GM19455 (cell line): ENCODE results near the gene ZG16.
"Not testable (repeated sequence)": the region's sequence is repeated elsewhere in the genome, so short reads cannot be mapped to it uniquely, and the experiment has no call there.

ENCODE experiments used
- ATAC-seq: cut with Tn5 transposase; IDR thresholded peaks from one replicate; pipeline ENCODE4 v1.9.1; 2021; ENCODE audit not compliant: unreplicated experiment

ZG16 gene

DNA sequence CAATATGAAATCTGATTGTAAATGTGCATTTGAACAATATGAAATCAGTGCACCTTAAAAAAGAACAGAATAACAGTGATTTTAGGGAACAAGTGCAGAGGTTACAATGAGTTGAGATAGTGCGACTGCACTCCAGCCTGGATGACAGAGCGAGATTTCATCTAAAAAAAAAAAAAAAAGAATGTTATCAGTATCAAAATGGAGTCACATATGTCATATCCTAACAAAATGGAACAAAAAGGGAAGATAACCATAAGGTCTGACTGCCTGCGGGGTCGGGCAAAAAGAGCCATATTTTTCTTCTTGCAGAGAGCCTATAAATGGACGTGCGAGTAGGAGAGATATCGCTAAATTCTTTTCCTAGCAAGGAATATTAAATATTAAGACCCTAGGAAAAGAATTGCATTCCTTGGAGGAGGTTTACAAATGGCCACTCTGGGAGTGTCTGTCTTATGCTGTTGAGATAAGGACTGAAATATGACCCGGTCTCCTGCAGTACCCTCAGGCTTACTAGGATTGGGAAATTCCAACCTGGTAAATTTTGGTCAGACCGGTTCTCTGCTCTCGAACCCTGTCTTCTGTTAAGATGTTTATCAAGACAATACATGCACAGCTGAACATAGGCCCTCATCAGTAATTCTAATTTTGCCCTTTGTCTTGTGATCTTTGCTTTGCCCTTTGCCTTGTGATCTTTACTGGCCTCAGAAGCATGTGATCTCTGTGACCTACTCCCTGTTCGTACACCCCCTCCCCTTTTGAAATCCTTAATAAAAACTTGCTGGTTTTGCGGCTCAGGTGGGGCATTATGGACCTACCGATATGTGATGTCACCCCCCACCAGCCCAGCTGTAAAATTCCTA lies 5.3 kb downstream of the ZG16 start:
- not testable (repeated sequence) for ATAC-seq

DNA sequence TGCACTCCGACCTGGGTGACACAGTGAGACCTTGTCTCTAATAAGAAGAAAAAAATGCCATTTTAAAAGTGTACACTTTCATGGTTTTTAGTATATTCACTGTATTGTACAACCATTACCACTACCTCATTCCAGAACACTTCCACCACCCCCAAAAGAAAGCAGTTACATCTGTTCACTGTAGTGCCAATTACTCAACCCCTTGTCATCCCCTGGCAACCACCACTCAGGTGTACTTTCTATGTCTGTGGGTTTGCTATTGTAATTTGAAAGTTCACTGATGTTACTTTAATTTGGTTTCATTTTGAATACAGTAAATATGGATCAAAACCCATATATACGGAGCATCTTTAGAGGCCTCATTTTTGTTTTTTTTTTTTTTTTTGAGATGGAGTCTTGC lies 6.1 kb downstream of the ZG16 start:
- no peak for ATAC-seq

DNA sequence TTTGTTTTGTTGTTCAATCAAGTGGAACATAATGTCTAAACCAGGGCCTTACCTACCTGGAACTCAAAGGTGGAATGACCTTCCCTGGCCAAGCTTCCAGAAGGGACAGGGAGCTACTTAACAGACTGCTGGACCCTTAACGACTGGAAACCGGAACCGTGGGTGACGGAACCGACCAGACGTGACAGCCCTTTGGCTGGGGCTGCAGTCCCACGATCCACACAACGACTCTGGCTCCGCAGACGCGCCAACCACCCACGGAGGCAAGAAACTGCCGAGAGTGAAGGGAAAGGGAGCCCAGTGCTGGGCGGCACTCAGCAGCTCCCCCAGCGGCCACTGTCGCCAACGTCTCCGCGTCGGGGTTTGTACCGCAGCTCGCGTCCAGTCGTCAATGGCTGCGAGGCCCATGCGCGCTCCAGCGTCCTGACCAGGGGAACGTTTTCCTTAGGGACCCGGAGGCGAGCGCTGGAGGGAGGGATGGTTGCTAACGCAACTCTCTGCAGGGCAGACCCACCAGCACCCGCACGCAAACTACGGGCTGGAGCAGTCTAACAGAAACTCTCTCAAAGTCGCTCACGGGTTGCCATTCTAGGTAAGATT lies 6.9 kb downstream of the ZG16 start:
- ATAC-seq = no peak

DNA sequence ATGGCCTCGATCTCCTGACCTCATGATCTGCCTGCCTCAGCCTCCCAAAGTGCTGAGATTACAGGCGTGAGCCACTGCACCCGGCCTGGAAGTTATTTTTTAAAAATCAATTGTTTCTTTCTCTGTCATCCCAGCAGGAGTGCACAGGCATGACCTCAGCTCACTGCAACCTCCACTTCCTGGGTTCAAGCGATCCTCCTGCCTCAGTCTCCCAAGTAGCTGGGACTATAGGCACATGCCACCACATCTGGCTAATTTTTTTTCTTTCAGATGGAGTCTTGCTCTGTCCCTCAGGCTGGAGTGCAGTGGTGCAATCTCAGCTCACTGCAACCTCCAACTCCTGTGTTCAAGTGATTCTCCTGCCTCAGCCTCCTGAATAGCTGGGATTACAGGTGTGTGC lies 9.1 kb downstream of the ZG16 start:
- ATAC-seq = not testable (repeated sequence)

DNA sequence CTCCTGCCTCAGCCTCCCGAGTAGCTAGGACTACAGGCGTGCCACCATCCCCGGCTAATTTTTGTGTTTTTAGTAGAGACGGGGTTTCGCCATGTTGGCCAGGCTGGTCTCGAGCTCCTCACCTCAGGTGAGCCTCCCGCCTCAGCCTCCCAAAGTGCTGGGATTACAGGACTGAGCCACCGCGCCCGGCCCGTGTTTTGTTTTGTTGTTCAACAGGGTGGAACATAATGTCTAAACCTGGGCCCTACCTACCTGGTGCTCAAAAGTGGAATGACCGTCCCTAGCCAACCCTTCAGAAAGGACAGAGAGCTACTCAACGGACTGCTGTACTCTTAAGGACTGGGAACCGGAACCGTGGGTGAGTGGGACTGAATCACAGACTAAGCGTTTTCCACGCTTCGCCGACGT lies 11.7 kb downstream of the ZG16 start:
- no peak for ATAC-seq

DNA sequence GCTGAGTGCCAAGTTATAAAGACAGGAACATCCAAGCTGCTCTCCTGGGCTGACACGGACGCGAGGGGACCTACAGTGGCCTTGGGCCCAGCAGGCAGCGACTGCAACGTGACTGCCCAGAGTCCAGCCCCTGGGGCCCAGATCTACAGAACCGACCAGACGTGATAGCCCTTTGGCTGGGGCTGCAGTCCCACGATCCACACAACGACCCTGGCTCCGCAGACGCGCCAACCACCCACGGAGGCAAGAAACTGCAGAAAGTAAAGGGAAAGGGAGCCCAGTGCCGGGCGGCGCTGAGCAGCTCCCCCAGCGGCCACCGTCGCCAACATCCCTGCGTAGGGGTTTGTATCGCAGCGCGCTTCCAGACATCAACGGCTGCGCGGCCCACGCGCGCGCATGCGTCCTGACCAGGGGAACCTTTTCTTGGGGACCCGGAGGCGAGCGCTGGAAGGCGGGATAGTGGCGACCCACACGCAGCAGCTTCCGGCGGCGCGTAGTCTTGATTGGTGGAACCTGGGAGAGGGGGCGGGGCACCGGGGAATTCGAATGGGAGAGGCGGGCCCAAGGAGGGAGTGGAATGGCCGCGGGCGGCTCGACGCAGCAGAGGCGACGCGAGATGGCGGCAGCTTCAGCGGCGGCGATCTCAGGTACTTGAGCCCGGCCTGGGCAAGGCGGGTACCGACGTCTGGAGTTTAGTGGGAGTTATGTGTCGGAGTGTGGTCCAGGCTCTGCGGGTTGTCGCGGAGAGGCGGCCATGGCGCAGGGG lies 12.3 kb downstream of the ZG16 start, which contains the start of gene KIF22:
Gene KIF22, plus strand, starts transcription at position 569 of the 766 bp plus-strand sequence. Its CDS starts 9 bp downstream, at position 578.
- peak; percentile 89 for ATAC-seq

DNA sequence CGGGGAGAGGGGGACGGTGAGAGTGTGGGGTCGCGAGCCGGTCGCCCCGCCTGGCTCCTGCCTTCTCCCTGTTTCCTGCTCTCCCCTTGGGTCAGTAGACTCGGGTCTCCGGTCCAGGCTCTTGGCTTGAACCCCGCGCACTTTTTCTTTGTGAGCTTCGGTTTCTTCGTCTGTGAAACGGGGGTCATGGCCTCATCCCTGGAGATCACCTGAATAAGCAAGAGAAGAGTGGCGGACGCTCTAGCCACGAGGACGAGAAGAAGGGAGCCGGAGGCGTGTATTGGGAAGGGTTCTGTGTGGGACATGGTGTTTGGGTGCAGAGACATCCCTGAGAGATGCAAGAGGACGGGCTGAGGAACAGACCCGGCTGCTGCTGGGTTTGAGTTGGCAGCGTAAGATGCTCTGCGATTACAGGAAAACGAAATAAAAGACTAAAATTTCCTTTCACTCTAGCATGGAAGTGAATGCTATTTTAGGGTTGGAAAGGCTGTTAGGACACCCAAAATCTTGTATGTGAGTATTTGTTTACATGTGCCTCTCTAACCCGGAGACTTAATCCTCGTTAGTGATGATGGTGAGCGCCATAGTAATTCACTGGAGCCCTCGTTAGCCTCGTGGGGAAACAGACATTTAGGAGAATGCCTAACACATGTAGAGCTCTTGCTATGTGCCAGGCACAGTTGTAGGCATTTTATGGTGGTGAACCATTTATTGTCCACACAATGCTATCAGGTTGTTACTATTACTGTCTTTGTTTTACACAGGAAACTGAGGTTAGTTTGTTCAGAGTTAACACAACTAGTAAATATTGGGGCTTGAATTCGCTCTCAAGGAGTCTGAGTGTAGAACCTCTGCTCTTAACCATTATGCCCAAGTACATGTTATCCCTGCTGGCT lies 13.1 kb downstream of the ZG16 start:
- ATAC-seq = no peak

DNA sequence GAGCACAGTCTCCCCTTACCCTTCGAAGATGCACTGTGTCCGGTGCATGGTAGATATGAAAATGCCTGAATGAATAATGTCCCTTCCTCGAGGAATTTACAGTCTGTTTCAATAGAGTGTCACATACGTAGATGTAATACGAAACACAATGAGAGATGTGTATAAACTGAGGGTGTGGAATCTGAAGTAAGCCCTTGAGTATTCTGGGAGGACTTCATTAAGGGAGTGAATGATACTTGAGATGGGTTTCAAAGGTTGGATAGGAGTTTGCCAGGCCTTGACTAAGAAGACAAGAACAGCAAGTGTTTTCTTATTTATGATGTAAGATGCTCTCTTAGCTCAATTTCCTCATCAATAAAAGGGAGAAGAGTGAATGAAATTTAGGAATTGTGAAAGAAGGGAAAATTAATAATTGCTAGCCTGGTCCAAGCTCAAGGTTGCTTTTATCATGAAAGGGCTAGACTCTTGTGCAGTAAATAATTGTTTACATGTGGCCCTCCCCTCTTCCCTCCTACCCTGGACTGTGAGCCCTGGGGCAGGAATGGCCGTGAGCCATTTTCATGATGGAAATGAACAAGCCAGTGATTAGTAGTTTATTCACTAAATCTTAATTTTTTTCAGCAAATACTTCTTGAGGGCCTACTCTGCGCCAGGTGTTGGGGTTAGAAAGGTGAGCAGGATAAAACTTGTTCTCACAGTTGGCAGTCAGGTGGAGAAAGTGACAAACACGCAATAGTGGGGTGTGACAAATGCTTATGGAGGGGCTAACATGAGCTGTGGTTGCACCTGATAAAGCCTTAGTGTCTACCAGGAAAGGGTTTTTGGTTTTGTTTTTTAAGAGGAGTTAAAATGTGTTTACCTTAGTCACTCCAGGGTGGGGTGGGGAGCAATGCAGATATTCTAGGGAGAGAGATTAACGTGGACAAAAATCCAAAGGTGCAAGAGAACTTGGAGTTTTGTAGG lies 14.1 kb downstream of the ZG16 start:
- no peak for ATAC-seq

DNA sequence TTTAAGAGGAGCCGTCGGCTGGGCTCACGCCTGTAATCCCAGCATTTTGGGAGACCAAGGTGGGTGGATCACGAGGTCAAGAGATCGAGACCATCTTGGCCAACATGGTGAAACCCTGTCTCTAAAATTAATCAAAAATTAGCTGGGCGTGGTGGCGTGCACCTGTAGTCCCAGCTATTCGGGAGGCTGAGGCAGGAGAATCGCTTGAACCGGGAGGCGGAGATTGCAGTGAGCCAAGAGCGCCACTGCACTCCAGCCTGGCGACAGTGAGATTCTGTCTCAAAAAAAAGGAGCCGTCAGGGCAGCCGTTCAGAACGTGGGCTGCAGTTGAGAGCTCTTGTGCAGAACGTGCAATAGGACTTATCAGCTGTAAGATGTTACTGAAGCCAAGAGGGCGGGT lies 15.1 kb downstream of the ZG16 start:
- not testable (repeated sequence) for ATAC-seq

DNA sequence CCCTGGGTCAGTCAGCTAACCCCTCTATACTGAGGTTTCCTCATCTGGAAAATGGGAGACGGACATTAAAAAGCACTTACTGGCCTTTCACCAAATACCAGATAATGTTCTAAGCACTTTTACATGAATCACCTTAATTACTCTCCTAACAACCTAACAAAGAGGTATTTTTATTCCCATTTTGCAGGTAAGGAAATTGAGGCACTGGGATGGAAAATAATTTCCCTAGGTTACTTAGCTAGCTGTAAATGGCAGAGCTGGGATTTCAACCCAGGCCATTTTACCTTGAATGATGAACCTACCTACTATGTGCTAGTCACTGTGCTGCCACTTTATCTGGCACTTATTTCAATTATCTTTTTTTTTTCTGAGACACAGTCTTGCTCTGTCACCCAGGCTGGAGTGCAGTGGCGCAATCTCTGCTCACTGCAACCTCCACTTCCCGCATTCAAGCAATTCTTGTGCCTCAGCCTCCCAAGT lies 16.2 kb downstream of the ZG16 start:
- no peak for ATAC-seq

DNA sequence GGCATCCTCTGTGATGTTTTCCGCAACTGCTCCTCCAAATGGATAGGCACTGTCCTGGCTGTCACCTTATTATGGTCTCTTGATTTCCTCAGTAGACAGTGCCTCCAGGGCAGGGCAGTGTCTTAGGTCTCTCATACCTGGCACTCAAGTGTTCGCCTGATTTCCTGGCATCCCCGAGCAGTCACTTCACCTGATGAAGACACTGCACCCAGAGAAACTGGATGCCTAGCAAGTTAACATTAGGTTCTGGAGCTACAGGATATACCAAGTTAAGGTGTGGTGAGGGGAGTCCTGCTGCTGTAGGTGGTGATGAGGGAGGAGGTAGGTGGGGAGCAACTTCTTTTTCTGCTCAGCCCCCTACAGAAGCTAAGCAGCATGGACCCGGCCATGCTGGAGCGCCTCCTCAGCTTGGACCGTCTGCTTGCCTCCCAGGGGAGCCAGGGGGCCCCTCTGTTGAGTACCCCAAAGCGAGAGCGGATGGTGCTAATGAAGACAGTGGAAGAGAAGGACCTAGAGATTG lies 24.4 kb downstream of the ZG16 start:
- ATAC-seq = no peak

DNA sequence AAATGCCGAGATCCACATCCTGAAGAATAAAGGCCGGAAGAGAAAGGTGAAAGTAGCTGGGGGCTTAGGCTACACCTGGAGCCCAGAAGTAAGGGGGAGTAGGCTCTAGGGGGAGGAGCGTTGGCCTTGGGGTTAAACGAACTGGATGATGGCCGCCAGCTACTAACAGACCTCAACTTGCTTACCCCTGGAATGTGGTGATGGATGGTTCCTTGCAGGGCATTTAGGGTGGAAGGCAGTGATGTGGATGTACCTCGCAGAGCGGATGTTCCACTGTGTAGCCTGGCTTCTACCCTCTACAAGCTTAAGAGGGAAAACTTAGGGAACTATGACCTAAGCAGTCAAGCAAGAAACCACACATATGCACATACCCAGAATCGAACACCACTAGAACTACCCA lies 26.0 kb downstream of the ZG16 start:
- no peak for ATAC-seq

DNA sequence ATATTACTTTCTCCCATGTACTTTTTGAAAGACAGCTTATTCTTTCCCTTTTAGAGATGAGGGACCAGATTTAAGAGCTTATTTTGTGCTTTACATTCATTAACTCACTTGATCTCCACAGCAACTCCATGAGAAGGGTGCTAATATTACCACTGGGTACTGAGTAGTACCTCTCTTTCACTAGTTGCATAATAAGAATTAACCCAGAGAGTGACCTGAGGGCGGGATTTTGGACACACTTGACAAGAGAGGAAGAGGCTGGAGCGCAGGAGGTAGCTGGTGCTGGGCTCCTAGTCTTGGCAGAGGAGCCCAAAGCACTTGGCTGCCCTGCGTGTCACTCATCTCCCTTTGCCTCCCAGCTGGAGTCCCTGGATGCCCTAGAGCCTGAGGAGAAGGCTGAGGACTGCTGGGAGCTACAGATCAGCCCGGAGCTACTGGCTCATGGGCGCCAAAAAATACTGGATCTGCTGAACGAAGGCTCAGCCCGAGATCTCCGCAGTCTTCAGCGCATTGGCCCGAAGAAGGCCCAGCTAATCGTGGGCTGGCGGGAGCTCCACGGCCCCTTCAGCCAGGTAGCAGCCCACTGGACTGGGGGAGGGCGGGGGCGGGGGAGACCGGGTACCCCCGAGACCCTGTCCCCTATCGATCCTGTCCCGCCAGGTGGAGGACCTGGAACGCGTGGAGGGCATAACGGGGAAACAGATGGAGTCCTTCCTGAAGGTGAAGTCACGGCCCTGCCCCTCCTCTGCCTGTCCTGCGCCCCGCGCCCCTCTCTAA lies 26.6 kb downstream of the ZG16 start:
- peak; percentile 2 for ATAC-seq

DNA sequence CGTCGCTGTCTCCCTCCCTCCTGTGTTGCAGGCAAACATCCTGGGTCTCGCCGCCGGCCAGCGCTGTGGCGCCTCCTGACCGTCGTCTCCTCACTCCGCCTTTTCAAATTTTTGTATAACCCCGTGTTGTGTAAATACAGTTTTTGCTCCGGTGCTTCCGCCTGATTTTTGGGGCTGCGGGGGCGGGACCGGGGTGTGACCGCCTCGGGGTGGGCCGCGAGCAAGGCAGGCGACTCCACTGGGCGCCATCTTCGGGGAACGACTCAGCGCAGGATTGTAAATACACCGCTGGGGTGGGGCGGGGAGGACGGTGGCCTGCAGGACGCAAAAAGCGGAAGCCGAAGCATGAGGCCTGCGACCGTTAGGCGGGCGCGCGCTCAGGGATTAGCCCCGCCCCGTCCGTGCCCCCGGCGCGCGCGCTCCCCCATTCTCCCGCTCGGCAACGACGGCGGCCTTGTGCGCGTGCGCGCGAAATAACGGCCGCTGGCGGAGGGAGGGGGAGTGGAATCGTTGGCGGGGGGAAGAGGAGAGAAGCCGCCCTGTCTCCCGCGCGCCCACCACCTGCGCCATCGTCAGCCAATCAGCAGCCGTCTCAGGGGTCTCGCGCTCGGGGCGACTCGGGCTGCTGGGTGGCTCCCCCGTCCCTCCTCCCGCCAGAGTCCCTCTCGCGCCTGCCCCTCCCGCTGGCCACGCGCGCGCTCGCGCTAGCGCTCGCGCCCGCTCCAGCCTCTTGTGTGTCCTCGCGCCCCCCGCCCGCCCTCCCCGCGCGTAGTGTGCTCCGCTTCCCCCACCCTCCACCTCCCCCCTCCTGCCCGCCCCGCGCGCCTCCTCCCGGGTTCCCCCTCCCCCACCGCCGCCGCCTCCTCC lies 27.4 kb downstream of the ZG16 start:
- peak; percentile 59 for ATAC-seq

DNA sequence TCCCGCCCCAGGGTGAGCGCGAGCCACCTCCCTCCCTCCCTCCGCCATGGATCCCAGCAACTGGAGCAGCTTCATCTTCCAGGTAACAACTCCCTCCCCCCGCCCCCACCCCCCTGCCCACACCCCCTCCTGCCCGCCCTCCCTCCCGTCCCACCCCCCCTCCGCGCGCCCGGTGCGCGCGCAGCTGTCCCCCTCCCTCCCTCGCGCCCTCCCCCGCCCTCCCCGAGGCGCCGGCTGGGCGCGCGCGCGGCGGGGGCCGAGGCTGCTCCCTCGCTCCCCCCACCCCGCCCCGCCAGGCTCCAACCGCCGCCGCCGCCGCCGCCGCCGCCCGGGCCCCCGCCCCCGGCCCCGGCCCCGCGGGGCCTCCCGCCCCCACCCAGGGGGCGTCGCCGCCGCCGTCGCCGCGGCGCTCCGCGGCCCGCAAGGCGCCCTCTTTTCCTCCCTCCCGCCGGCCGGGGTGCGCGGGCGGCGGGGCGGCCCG lies 28.1 kb downstream of the ZG16 start, which contains the start of gene MAZ:
Gene MAZ, plus strand, starts transcription at position 431 of the 481 bp plus-strand sequence. CDS start 173 bp downstream, outside the sequence.
- ATAC-seq = no peak

DNA sequence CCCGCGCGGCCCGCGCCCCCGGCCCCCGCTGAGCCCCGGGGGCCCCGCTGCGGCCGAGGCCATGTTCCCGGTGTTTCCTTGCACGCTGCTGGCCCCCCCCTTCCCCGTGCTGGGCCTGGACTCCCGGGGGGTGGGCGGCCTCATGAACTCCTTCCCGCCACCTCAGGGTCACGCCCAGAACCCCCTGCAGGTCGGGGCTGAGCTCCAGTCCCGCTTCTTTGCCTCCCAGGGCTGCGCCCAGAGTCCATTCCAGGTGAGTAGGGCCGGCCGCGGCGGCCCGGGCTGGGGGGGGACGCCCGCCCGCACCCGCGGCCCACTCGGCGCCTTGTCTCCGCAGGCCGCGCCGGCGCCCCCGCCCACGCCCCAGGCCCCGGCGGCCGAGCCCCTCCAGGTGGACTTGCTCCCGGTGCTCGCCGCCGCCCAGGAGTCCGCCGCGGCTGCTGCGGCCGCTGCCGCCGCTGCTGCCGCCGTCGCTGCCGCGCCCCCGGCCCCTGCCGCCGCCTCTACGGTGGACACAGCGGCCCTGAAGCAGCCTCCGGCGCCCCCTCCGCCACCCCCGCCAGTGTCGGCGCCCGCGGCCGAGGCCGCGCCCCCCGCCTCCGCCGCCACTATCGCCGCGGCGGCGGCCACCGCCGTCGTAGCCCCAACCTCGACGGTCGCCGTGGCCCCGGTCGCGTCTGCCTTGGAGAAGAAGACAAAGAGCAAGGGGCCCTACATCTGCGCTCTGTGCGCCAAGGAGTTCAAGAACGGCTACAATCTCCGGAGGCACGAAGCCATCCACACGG lies 28.8 kb downstream of the ZG16 start:
- ATAC-seq = no peak
